Smooth muscle cell of the brain vasculature (primary cell): ENCODE data around the gene ZNF132.
A peak's percentile ranks its signal among the peaks of the same experiment; 100 is the strongest.
"Not testable (repeated sequence)": the region's sequence is repeated elsewhere in the genome, so short reads cannot be mapped to it uniquely, and the experiment has no call there.

Experiments used
- DNase-seq: peaks from one replicate; pipeline ENCODE4 v3.0.0-alpha.2; 2012; ENCODE audit warnings: low read depth, low spot score

The ZNF132 gene

GRCh38 chr19:58439576-58440554 lies at the start of gene ZNF132:
TSS of gene ZNF132 (minus strand) at chr19:58440153. CDS start at chr19:58439821, 332 bp downstream.
- DNase-seq, result peak; percentile 99

- not testable (repeated sequence) for DNase-seq
Observed at GRCh38 chr19:58484349-58484748, 44.4 kb upstream of the ZNF132 start.

- no peak for DNase-seq
Observed at GRCh38 chr19:58483776-58484175, 43.8 kb upstream of the ZNF132 start.

GRCh38 chr19:58482372-58482771 lies 42.4 kb upstream of the ZNF132 start:
- no peak for DNase-seq

- DNase-seq, result no peak
Observed at GRCh38 chr19:58480831-58481230, 40.9 kb upstream of the ZNF132 start.

GRCh38 chr19:58480481-58480830 lies 40.5 kb upstream of the ZNF132 start:
- no peak for DNase-seq

- no peak for DNase-seq
Observed at GRCh38 chr19:58479736-58480480, 40.0 kb upstream of the ZNF132 start.

- DNase-seq, result no peak
Observed at GRCh38 chr19:58479303-58479702, 39.4 kb upstream of the ZNF132 start.

GRCh38 chr19:58477871-58478270 lies 37.9 kb upstream of the ZNF132 start:
- DNase-seq, result no peak

- no peak for DNase-seq
Observed at GRCh38 chr19:58477130-58477529, 37.2 kb upstream of the ZNF132 start.

GRCh38 chr19:58476498-58477015 lies 36.6 kb upstream of the ZNF132 start:
- DNase-seq, result no peak

GRCh38 chr19:58475714-58476497 lies 36.0 kb upstream of the ZNF132 start, which contains the start of gene ZNF446:
TSS of gene ZNF446 (plus strand) at chr19:58476352. CDS start at chr19:58477219, 867 bp downstream.
- DNase-seq, result peak; percentile 92

GRCh38 chr19:58474997-58475713 lies 35.2 kb upstream of the ZNF132 start:
- no peak for DNase-seq

GRCh38 chr19:58474291-58474996 lies 34.5 kb upstream of the ZNF132 start:
- DNase-seq, result no peak

GRCh38 chr19:58473775-58474174 lies 33.8 kb upstream of the ZNF132 start:
- DNase-seq, result no peak

GRCh38 chr19:58471736-58472135 lies 31.8 kb upstream of the ZNF132 start:
- DNase-seq, result no peak

- DNase-seq, result not testable (repeated sequence)
Observed at GRCh38 chr19:58470837-58471543, 31.0 kb upstream of the ZNF132 start.

GRCh38 chr19:58469241-58470013 lies 29.5 kb upstream of the ZNF132 start:
- DNase-seq, result no peak
